ENCODE results near the gene NUDT1. TPM values are rescaled to one million over a fixed set of nuclear protein-coding genes. Genes with fewer than 3 reads are reported as not detected.

The NUDT1 gene
- 10 to 100 TPM in 2 of 4 donors, 1 to 10 TPM in 2; 4.3 to 15.9 (median 10.6) TPM for total RNA-seq

GRCh38 chr7:2241580-2242540 is at the start of gene NUDT1, which contains the start of gene MRM2:
Gene NUDT1 (plus strand): TSS chr7:2242226. CDS start chr7:2244575, 2,349 bp downstream.
Gene MRM2 (minus strand): TSS chr7:2242205. CDS start chr7:2242169, 36 bp downstream.
- Histone ChIP-seq H3K27ac (peak within 1 kb of the TSS; percentile 17 to 79 (median 68)), H3K36me3 (peaks cover 0 to 43% of the 10 kb centered on the region in 2 donors), H3K4me3 (peak within 1 kb of the TSS; percentile 92 to 100), H3K4me1 (peaks cover 0 to 33% (median 14%) of the 10 kb centered on the region in 3 donors), H3K27me3 (no peaks in the 10 kb centered on the region), H3K9me3 (no peaks in the 10 kb centered on the region)
- 0% methylated on average over 1 to 3 of the region's 81 CpGs for WGBS, 2 donors (ENCODE audit: low coverage in 1 of 2)
- ATAC-seq, result peak; percentile 87
- no peak for TF ChIP-seq EP300 (IDR thresholded peaks at IDR 0.05)
- peak in 1 of 4 experiments; percentile 24 for TF ChIP-seq CTCF (IDR thresholded peaks at IDR 0.05)
- peak; percentile 42 to 46 for TF ChIP-seq POLR2A (IDR thresholded peaks at IDR 0.05)
- TF ChIP-seq POLR2AphosphoS5 (IDR thresholded peaks at IDR 0.05), result peak; percentile 68

- no peaks in the 10 kb centered on the region for H3K27me3 ChIP-seq
- 59 to 92% methylated on average over 3 to 4 of the region's 18 CpGs for WGBS, 2 donors (ENCODE audit: low coverage in 1 of 2)
- H3K4me3 ChIP-seq, result no peak overlapping the region
- no peak overlapping the region for H3K27ac ChIP-seq
- no peak for ATAC-seq
- H3K36me3 ChIP-seq, result peaks cover 0 to 44% of the 10 kb centered on the region in 2 donors
- H3K4me1 ChIP-seq, result peaks cover 0 to 7% (median 0%) of the 10 kb centered on the region in 3 donors
- TF ChIP-seq POLR2AphosphoS5 (IDR thresholded peaks at IDR 0.05) (no peak), EP300 (IDR thresholded peaks at IDR 0.05) (no peak), CTCF (IDR thresholded peaks at IDR 0.05) (no peak)
- peaks cover 0 to 8% (median 0%) of the 10 kb centered on the region in 3 donors for H3K9me3 ChIP-seq
These were observed 49.0 kb upstream of the NUDT1 start for GRCh38 chr7:2192831-2193534.

- peaks cover 0 to 11% (median 0%) of the 10 kb centered on the region in 3 donors for H3K4me1 ChIP-seq
- no peak for TF ChIP-seq EP300 (IDR thresholded peaks at IDR 0.05)
- TF ChIP-seq POLR2A (IDR thresholded peaks at IDR 0.05), result no peak
- TF ChIP-seq POLR2AphosphoS5 (IDR thresholded peaks at IDR 0.05), result no peak
- no peak for TF ChIP-seq CTCF (IDR thresholded peaks at IDR 0.05)
- H3K4me3 ChIP-seq, result no peak overlapping the region
- peaks cover 0 to 49% of the 10 kb centered on the region in 2 donors for H3K36me3 ChIP-seq
- no peaks in the 10 kb centered on the region for H3K27me3 ChIP-seq
- ATAC-seq, result no peak
- no peak overlapping the region for H3K27ac ChIP-seq
- peaks cover 0 to 8% (median 0%) of the 10 kb centered on the region in 3 donors for H3K9me3 ChIP-seq
- WGBS, 2 donors (ENCODE audit: low coverage in 1 of 2), result 72 to 92% methylated on average over 4 to 8 of the region's 19 CpGs
These were observed 48.3 kb upstream of the NUDT1 start for GRCh38 chr7:2193575-2194305.

GRCh38 chr7:2195400-2196246 is 46.4 kb upstream of the NUDT1 start:
- Histone ChIP-seq H3K27me3 (no peaks in the 10 kb centered on the region), H3K4me1 (peaks cover 0 to 11% (median 0%) of the 10 kb centered on the region in 3 donors), H3K9me3 (peaks cover 0 to 8% (median 0%) of the 10 kb centered on the region in 3 donors), H3K36me3 (peaks cover 0 to 57% of the 10 kb centered on the region in 2 donors), H3K27ac (no peak overlapping the region), H3K4me3 (no peak overlapping the region)
- WGBS, 2 donors (ENCODE audit: low coverage in 1 of 2), result 92 to 99% methylated on average over 5 to 6 of the region's 13 CpGs
- ATAC-seq, result no peak
- TF ChIP-seq EP300 (IDR thresholded peaks at IDR 0.05) (no peak), CTCF (IDR thresholded peaks at IDR 0.05) (no peak), POLR2AphosphoS5 (IDR thresholded peaks at IDR 0.05) (no peak), POLR2A (IDR thresholded peaks at IDR 0.05) (no peak)

Data from gastroesophageal sphincter (tissue), 4 donors.